WTC11 (cell line): ENCODE results near the gene OXNAD1.

Experiments
- CBFB ChIP-seq: sonication (generic); formaldehyde crosslinking; IDR thresholded peaks from 2 replicates; pipeline ENCODE4 v1.8.1; 2022; ENCODE audit warnings: mild to moderate bottlenecking, low read depth, missing genetic modification reagents
- FOXJ3 ChIP-seq: sonication (generic); formaldehyde crosslinking; IDR thresholded peaks from 2 replicates; pipeline ENCODE4 v1.9.0; 2021; ENCODE audit warnings: missing genetic modification reagents, mild to moderate bottlenecking, borderline replicate concordance
- IRF2 ChIP-seq: sonication (generic); formaldehyde crosslinking; IDR thresholded peaks from 2 replicates; pipeline ENCODE4 v1.8.0; 2022; ENCODE audit warnings: low read depth, missing genetic modification reagents, borderline replicate concordance
- NR3C1 ChIP-seq: sonication (generic); formaldehyde crosslinking; conservative IDR thresholded peaks from 2 replicates; pipeline ENCODE4 v1.8.1; 2023; ENCODE audit warnings: low read depth, mild to moderate bottlenecking, missing genetic modification reagents
- ZNF263 ChIP-seq: sonication (generic); formaldehyde crosslinking; IDR thresholded peaks from 2 replicates; pipeline ENCODE4 v1.8.1; 2022; ENCODE audit warnings: low read depth, mild to moderate bottlenecking, moderate library complexity, missing genetic modification reagents
- TF ChIP-seq, protein P1 (sequence below): sonication (generic); formaldehyde crosslinking; IDR thresholded peaks from 2 replicates; pipeline ENCODE4 v1.8.1; 2022; ENCODE audit warnings: mild to moderate bottlenecking, moderate library complexity, missing genetic modification reagents
- TF ChIP-seq, protein P2 (sequence below): fragments of 200-600 bp; IDR thresholded peaks from 2 replicates; pipeline ENCODE4 v1.8.0; 2022; ENCODE audit warnings: antibody characterized with exemption
- TF ChIP-seq, protein P3 (sequence below): sonication (generic); formaldehyde crosslinking; IDR thresholded peaks from 2 replicates; pipeline ENCODE4 v1.8.1; 2023; ENCODE audit warnings: mild to moderate bottlenecking, missing genetic modification reagents, moderate library complexity
- TF ChIP-seq, protein P4 (sequence below): sonication (generic); formaldehyde crosslinking; IDR thresholded peaks from 2 replicates; pipeline ENCODE4 v1.8.1; 2022; ENCODE audit warnings: low read depth, mild to moderate bottlenecking, moderate library complexity, missing genetic modification reagents, borderline replicate concordance
- TF ChIP-seq, protein P5 (sequence below): sonication (generic); formaldehyde crosslinking; IDR thresholded peaks from 2 replicates; pipeline ENCODE4 v1.8.0; 2022; ENCODE audit warnings: mild to moderate bottlenecking, missing genetic modification reagents

DNA sequence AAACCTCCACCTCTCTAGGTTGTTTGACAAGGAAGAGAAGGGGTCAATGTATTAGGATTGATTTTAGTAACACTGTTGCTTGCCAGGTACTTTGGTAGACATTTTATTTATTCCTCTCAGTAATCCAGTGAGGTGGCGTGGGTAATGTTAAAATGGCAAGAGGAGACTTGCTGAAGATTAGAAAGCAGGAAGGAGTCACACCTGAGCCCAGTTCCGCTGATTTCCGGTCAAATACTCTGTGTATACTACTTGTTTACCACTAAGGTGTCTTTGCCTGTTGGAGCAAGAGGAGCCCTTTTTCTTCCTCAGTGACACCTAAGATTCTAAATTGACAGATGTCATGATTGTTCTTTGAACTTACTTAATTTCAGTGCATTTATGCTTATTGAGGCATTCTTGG, 1.7 kb downstream of the OXNAD1 start:
- no peak for TF ChIP-seq NR3C1 (CRISPR knock-in tag)
- TF ChIP-seq, protein P1, sequence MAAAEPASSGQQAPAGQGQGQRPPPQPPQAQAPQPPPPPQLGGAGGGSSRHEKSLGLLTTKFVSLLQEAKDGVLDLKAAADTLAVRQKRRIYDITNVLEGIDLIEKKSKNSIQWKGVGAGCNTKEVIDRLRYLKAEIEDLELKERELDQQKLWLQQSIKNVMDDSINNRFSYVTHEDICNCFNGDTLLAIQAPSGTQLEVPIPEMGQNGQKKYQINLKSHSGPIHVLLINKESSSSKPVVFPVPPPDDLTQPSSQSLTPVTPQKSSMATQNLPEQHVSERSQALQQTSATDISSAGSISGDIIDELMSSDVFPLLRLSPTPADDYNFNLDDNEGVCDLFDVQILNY (CRISPR knock-in tag): no peak
- TF ChIP-seq FOXJ3: no peak
- TF ChIP-seq, protein P2, sequence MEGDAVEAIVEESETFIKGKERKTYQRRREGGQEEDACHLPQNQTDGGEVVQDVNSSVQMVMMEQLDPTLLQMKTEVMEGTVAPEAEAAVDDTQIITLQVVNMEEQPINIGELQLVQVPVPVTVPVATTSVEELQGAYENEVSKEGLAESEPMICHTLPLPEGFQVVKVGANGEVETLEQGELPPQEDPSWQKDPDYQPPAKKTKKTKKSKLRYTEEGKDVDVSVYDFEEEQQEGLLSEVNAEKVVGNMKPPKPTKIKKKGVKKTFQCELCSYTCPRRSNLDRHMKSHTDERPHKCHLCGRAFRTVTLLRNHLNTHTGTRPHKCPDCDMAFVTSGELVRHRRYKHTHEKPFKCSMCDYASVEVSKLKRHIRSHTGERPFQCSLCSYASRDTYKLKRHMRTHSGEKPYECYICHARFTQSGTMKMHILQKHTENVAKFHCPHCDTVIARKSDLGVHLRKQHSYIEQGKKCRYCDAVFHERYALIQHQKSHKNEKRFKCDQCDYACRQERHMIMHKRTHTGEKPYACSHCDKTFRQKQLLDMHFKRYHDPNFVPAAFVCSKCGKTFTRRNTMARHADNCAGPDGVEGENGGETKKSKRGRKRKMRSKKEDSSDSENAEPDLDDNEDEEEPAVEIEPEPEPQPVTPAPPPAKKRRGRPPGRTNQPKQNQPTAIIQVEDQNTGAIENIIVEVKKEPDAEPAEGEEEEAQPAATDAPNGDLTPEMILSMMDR: no peak
- TF ChIP-seq, protein P3, sequence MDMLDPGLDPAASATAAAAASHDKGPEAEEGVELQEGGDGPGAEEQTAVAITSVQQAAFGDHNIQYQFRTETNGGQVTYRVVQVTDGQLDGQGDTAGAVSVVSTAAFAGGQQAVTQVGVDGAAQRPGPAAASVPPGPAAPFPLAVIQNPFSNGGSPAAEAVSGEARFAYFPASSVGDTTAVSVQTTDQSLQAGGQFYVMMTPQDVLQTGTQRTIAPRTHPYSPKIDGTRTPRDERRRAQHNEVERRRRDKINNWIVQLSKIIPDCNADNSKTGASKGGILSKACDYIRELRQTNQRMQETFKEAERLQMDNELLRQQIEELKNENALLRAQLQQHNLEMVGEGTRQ: no peak
- no peak for TF ChIP-seq ZNF263 (CRISPR knock-in tag)
- TF ChIP-seq IRF2 (CRISPR knock-in tag): no peak
- TF ChIP-seq, protein P4, sequence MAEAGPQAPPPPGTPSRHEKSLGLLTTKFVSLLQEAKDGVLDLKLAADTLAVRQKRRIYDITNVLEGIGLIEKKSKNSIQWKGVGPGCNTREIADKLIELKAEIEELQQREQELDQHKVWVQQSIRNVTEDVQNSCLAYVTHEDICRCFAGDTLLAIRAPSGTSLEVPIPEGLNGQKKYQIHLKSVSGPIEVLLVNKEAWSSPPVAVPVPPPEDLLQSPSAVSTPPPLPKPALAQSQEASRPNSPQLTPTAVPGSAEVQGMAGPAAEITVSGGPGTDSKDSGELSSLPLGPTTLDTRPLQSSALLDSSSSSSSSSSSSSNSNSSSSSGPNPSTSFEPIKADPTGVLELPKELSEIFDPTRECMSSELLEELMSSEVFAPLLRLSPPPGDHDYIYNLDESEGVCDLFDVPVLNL (CRISPR knock-in tag): no peak
- TF ChIP-seq, protein P5, sequence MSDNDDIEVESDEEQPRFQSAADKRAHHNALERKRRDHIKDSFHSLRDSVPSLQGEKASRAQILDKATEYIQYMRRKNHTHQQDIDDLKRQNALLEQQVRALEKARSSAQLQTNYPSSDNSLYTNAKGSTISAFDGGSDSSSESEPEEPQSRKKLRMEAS (CRISPR knock-in tag): no peak
- TF ChIP-seq CBFB (CRISPR knock-in tag): no peak
